Nephron progenitor cell (in vitro differentiated cells): ENCODE data around the gene B2M.

Experiments
- DNase-seq: peaks from one replicate; pipeline ENCODE4 v3.0.0; 2021
- H3K27ac Mint-ChIP-seq: 2 replicates; pipeline ENCODE4 v1.8.0; 2021; ENCODE audit warnings: mild to moderate bottlenecking, moderate library complexity, mixed read lengths
- H3K27me3 Mint-ChIP-seq: 2 replicates; pipeline ENCODE4 v1.8.0; 2021; ENCODE audit warnings: mild to moderate bottlenecking, low read depth, mixed read lengths; ENCODE audit not compliant: poor library complexity
- H3K36me3 Mint-ChIP-seq: 2 replicates; pipeline ENCODE4 v1.8.0; 2021; ENCODE audit warnings: low read depth, mixed read lengths
- H3K4me1 Mint-ChIP-seq: 2 replicates; pipeline ENCODE4 v1.8.0; 2021; ENCODE audit warnings: mixed read lengths
- H3K4me3 Mint-ChIP-seq: 2 replicates; pipeline ENCODE4 v1.8.0; 2021; ENCODE audit warnings: mild to moderate bottlenecking, moderate library complexity, mixed read lengths
- H3K9me3 Mint-ChIP-seq: 2 replicates; pipeline ENCODE4 v1.8.0; 2021; ENCODE audit warnings: mild to moderate bottlenecking, moderate library complexity, mixed read lengths
- CTCF ChIP-seq: fragments of 200-600 bp; sonication (generic); IDR thresholded peaks from 2 replicates; pipeline ENCODE4 v1.5.0; 2021; ENCODE audit warnings: antibody characterized with exemption

Gene B2M

GRCh38 chr15:44711096-44711742, at the start of gene B2M, which contains the start of gene PATL2:
Gene B2M, plus strand, starts transcription at chr15:44711517. Its CDS starts 30 bp downstream, at chr15:44711547.
Gene PATL2, minus strand, starts transcription at chr15:44711323. Its CDS starts 34,833 bp downstream, at chr15:44676490.
- H3K27me3 Mint-ChIP-seq = peaks cover 21% of the 10 kb centered on the region
- TF ChIP-seq CTCF = no peak

GRCh38 chr15:44661576-44661975, 49.7 kb upstream of the B2M start:
- no peak for DNase-seq

More at GRCh38 chr15:44711096-44711742, at the start of gene B2M, which contains the start of gene PATL2:
- Mint-ChIP-seq H3K4me1 (peaks cover 27% of the 10 kb centered on the region), H3K27ac (peak within 1 kb of the TSS; percentile 99), H3K4me3 (peak within 1 kb of the TSS; percentile 98), H3K36me3 (peaks cover 12% of the 10 kb centered on the region), H3K9me3 (no peaks in the 10 kb centered on the region)
- peak; percentile 95 for DNase-seq

GRCh38 chr15:44662478-44663409, 48.6 kb upstream of the B2M start:
- Mint-ChIP-seq H3K4me1 (peaks cover 16% of the 10 kb centered on the region), H3K27me3 (peaks cover 4% of the 10 kb centered on the region), H3K27ac (peak overlapping the region; percentile 90), H3K4me3 (peak overlapping the region; percentile 97), H3K9me3 (no peaks in the 10 kb centered on the region), H3K36me3 (peaks cover 24% of the 10 kb centered on the region)
- TF ChIP-seq CTCF = no peak
- peak; percentile 71 for DNase-seq

More at GRCh38 chr15:44661576-44661975, 49.7 kb upstream of the B2M start:
- Mint-ChIP-seq H3K9me3 (no peaks in the 10 kb centered on the region), H3K27ac (no peak overlapping the region), H3K4me1 (peaks cover 16% of the 10 kb centered on the region), H3K36me3 (peaks cover 32% of the 10 kb centered on the region), H3K4me3 (peak overlapping the region; percentile 97), H3K27me3 (no peaks in the 10 kb centered on the region)
- TF ChIP-seq CTCF = no peak

- H3K9me3 Mint-ChIP-seq = no peaks in the 10 kb centered on the region
- H3K36me3 Mint-ChIP-seq = peaks cover 18% of the 10 kb centered on the region
- peaks cover 10% of the 10 kb centered on the region for H3K27me3 Mint-ChIP-seq
- DNase-seq = peak; percentile 96
- peaks cover 16% of the 10 kb centered on the region for H3K4me1 Mint-ChIP-seq
- peak; percentile 93 for TF ChIP-seq CTCF
- peak within 1 kb of the TSS; percentile 97 for H3K4me3 Mint-ChIP-seq
- H3K27ac Mint-ChIP-seq = peak within 1 kb of the TSS; percentile 90
These were observed 47.7 kb upstream of the B2M start, which contains the start of gene SPG11 for GRCh38 chr15:44663410-44664308. Gene SPG11, minus strand, starts transcription at chr15:44663662. Its CDS starts 15 bp downstream, at chr15:44663647.

- Mint-ChIP-seq H3K27me3 (peaks cover 23% of the 10 kb centered on the region), H3K9me3 (no peaks in the 10 kb centered on the region), H3K36me3 (no peaks in the 10 kb centered on the region), H3K27ac (no peak overlapping the region), H3K4me3 (no peak overlapping the region), H3K4me1 (peaks cover 11% of the 10 kb centered on the region)
- TF ChIP-seq CTCF = no peak
- DNase-seq = no peak
These were observed 44.9 kb upstream of the B2M start for GRCh38 chr15:44666210-44667038.
